NCI-H2171 treated with DMSO at 0.1 percent for 48 hours (cell line): Measurements from ENCODE around the gene PEDS1.
"Not testable (repeated sequence)": the region's sequence is repeated elsewhere in the genome, so short reads cannot be mapped to it uniquely, and the experiment has no call there.

Experiments used
- DNase-seq: peaks from one replicate; lab custom pipeline; 2025; lab: John Stamatoyannopoulos, UW

PEDS1 gene

GRCh38 chr20:50135157-50135556, 18.4 kb downstream of the PEDS1 start:
- not testable (repeated sequence) for DNase-seq

DNA sequence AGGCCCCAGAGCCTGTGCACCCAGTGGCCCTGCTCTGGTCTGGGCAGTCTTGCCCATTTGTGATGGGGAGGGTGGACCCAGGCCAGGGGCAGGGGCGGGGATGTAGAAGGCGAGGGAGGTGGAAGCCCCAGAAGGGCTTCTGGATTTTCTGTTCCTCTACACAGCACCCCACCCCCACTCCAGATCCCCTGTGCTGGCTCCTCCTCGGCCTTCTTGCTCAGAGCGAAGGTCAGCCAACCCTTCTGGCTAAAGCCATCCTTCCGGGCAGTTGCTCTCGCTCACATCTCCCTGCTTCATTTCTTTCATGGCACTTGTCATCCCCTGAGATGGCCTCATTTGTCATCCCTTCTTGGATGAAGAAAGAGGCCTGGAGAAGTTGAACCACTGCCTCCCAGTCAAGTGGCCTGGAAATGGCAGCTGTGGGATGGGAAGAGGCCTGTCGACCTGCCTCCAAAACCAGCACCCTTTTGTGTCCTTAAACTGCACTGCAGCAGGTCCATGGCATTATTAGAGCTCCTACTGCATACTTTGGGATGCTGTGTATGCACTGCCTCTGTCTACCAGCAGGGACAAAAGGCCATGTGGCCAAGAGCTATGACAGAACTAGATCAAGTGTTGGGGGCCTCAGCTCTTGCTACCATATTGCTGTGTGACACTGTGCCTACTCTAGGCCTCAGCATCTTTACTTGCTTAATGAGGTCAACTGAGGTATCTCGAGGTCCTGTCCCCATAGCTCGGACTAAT, 19.9 kb downstream of the PEDS1 start:
- no peak for DNase-seq

DNA sequence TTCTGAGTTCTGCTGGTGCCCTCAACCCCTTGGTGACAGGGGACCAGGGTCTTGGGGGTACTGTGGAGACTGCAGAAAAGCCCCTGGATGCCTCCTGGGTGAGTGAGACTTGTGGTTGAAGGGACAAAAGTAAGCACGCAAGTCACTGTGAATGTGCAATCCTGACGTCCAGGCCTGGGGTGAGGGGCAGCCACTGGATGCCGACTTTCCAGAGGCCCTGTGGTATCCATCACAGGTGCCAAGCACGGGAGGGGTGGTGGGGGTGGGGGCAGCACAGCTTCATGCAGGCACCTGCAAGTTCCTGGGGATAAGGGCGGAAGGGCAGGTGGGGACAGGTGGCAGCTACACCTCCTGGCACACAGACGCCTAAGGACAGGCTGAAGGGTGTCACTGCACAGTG, 20.5 kb downstream of the PEDS1 start:
- no peak for DNase-seq

DNA sequence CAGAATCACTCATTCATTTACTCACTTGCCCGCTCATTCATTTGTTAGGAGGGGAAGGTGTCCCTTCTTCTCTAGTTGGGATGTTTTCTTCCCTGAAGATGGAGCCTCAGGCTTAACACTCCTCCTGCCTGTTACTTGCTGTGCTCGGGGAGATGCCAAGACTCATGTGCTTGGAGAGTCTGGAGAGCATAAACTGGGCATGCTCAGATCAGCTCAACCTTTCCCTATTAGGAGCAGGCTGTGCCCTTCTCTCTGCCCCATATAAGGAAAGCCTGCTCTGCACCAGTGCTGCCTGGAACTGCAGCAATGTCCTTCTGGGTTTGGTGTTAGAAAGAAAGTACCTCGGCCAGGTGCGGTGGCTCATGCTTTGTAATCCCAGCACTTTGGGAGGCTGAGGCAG, 22.5 kb downstream of the PEDS1 start:
- no peak for DNase-seq

DNA sequence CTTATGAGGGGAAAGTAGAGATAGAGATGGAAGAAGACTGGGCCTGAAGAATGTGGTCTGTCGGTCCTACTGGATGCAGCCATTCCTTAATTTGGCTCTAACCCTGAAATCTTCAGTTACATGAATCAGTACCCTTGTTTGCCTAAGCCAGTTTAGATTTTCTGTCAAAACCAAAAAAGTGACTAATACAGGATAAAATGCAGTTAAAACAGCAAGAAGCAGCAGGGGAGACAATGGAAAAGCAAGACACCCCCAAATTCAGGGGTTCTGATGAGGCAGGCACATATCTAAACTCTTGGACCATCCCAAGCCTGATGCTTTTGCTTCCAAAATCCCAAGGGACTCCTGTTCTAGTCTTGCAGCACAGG, 23.2 kb downstream of the PEDS1 start:
- DNase-seq, result no peak

DNA sequence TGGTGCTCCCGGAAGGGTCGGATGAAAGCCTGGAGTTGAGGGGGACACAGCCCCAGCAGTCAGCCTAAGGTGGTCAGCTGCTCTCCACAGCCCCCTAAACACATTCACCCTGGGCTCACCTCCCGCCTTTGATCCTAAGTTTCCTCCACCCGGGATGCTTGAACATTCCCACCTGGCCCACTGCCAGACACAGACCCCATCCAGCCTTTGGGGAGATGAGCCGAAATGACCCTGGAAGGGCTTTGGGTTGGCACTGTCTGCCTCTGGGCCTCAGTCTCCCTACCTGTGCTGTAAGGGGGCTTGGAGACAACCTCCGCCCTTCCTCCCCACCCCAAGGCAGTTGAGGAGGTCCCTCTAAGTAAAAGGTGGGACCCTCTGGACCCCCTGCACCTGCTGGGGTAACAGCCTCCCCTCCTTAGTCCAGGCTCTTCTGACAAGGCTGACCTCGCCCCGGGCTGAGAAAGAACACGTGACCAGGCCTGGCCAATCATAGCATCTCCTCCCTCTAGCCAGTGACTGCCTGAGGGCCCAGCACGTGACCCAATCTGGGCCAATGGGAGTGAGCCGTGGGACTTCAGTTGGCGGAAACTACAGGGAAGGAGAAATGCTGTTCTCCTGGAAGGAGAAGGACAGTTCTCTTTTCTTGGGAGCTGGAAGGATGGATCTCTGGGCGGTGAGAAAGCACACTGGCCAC, 23.7 kb downstream of the PEDS1 start:
- DNase-seq, result no peak

- DNase-seq, result no peak
These were observed 25.0 kb downstream of the PEDS1 start for GRCh38 chr20:50128520-50128905.

DNA sequence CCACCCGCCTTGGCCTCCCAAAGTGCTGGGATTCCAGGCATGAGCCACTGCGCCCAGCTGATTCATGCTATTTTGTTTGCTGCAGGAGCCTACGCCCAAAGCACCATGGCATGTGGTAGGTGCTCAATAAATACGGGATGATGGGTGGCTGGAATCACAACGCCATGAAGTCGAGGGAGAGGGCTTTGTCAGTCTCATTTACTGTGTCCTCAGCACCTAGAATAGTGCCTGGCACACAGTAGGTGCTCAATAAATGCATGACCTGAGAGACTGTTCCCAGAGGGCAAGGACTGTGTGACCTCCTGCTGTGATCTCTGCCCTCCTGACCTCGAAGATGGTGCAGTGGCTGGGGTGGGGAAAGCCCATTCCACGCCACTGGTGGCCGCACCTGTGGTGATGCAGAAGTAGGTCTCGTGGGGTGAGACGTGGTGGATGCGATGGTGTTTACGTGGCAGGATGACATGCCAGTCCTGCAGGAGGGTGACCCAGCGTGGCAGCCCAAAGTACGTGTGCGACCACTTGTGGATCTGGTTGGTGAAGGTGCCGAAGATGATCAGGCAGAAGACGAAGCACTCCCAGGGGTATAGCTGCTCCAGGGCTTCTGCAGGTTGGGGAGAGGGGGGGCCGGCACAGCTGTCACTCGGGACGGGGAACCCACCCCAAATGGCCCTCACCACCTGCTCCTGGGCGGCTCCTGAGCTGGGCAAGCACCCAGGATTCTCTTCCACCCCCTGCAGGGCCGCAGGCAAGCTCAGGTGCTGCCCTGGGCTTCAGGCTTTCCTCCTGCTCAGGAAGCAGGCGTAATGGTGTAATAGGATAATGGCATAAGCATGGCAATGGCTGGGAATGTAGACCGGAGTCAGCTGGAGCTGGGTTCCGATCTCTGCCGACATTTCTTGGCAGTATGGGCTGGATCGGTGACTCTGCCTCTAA, 25.7 kb downstream of the PEDS1 start:
- peak; percentile 98 for DNase-seq

GRCh38 chr20:50126662-50127061, 26.9 kb downstream of the PEDS1 start:
- DNase-seq, result peak; percentile 90

DNA sequence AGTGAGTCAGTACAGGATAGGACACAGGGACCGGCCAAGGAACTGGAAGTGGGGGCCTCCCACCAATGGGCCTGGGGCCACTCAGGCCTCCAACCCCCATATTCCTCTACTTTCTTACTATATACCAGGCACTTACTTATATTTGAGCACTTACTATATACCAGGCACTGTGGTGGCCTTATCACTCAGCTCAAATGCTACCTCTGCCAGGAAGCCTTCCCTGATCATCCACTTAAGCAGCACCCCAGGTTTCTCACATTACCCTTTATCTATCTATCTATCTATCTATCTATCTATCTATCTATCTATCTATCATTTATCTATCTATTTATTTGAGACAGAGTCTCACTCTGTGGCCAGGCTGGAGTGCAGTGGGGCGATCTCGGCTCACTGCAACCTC, 28.2 kb downstream of the PEDS1 start:
- DNase-seq, result no peak

DNA sequence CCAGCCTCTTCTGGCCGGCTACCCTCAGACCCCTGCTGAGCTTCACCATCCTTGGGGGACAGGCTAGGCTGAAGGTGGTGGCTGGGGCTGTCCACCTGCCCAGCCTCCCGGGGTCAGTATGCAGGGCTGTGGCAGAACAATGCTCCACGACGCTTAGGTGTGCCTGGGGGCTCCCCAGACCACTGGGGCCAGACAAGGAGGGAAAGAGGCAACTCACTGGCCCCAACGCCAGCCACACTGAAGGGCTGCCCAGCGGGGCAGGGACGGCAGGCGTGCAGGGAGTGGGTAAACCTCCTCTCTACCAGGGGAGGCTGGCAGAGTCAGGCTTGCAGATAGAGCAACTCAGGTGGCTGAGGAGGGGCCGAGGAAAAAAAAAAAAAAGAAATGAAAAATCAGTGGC, 29.0 kb downstream of the PEDS1 start:
- DNase-seq, result no peak

DNA sequence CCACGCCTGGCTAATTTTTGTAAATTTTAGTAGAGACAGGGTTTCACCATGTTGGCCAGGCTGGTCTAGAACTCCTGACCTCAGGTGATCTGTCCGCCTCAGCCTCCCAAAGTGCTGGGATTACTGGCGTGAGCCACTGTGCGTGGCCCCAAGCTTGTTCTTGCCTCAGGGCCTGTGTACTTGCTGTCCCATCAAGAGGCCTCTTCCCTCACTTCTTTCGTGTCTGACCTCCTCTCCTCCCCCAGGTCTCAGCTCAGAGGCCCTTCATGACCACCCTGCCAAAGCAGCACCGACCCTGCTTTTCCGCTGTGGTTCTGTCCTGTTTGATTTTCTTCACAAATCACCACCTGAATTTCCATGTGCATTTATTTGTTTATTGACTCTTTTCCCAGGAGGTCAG, 30.1 kb downstream of the PEDS1 start:
- no peak for DNase-seq

DNA sequence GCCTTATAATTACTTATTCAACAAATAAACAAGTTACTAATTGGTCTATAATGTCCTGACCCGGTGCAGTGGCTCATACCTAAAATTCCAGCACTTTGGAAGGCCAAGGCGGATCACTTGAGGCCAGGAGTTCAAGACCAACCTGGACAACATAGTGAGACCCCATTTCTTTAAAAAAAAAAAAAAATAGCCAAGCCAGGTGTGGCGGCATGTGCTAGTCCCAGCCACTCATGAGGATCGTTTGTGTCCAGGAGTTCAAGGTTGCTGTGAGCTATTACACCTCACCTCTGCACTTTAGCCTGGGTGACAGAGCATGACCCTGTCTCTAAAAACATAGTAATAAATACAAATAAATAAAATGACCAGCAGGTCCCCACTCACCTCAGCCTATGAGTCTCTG, 30.8 kb downstream of the PEDS1 start:
- no peak for DNase-seq

DNA sequence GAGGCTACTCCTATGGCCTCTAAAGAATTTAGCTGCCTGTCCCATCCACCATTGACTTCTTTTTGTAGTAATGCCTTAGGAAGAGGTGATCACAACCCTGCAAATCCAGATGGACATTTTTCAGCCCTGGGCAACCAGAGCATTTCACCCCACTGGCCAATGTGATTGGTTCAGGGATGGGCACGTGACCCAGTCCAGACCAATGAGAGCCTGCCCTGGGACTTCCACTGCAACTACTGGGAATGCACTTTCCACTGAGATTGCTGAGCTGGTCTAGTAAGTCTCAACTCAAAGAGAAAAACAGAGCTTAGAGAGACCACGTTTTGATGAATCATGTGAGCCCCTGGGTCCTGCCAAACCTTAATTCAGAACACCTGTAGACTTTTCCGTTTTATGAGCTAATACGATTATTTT, 31.7 kb downstream of the PEDS1 start:
- no peak for DNase-seq

DNA sequence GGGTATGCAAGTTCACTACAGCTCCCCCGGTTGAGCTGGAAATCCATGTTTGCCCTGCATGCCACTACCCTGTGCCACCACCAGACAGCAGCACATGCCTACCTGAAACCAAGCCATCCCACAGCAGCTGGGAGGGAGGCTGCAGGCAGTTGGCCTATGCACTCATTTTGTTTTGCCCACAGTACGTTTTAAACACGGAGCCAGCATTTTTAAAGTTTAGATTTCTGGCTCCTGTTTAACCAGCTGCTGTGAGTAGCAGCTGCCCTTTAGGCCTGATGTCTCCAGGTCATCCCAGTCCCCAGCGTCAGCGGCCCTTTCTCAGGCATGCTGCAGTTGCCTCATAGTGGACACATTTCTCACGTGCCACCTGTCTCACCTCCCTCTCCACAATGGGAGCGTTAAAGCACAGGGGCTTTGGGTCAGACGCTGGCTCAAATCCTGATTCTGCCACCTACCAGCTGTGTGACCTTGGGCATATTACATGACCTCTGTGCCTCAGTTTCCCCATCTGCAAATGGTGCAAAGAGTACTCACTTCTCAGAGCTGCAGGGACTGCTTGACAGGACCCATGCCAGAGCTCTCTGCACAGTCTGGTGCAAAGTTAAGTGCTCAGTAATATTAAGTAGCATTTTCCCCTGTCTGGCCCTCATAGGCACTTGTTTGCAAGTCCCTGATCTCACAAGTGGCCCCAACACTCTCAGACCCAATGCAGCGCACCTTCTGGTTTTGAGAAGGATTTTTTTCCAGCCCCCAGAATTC, 32.4 kb downstream of the PEDS1 start:
- peak; percentile 82 for DNase-seq

GRCh38 chr20:50118203-50118602, 35.3 kb downstream of the PEDS1 start:
- no peak for DNase-seq

- DNase-seq, result no peak
These were observed 37.0 kb downstream of the PEDS1 start for GRCh38 chr20:50116368-50116999.

DNA sequence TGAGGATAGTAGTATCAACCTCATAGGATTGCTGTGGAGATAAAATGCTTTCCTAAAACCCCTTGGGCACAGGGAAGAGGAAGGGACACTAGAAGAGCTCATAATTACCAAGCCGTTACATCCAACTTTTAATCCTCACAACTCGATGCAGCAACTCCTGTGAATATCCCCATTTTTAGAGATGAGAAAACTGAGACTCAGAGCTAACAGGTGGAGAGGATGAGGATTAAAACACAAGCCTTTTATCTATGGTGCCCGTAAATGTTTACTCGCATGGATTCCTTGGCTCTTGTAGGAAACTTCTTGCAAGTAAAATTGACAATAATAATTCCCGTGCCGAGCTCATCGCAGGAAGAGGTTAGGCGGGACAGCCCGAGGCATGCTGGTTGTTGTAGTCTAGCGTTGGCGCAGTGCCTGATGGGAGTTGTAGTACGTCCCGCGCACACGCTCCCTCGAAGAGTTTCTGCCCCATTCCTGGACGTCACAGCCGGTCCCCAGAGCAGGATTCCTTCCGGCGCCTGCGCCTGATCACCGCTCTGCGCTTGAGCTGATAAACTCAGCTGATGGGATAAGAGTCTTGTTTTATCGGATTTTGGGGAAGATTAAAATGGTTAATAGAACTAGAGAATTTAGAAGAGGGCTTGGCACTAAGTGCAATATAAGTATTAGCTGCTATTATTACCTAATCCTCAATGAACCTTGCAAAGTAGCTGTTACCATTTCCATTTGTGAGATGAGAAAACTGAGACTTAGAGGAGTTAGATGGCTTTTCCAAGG, 37.7 kb downstream of the PEDS1 start:
- DNase-seq, result peak; percentile 99

DNA sequence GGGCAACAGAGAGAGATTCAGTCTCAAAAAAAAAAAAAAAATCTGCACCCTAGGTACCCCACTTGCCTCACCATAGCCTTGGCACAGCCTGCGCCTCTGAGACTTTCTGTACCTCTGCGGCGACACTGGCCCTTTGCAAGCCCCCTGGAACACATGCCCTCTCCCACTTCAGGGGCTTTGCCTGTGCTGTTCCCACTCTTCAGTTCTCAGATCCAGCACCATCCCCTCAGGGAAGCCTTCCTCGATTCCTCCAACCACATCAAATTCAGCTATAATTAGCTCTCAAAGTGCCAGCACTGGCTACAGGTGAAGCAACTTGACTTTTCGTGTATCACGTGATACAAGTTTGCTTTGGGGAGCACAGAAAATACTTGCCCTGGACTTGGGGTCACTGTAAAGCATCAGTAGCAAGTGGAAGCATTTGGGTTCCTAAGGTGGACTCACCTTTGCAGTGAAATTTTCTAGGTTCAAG, 38.4 kb downstream of the PEDS1 start:
- no peak for DNase-seq

- DNase-seq, result no peak
These were observed 39.9 kb downstream of the PEDS1 start for GRCh38 chr20:50113420-50114224.
